ENCODE data around the gene KBTBD13.
"Not testable (repeated sequence)": the region's sequence is repeated elsewhere in the genome, so short reads cannot be mapped to it uniquely, and the experiment has no call there.

The KBTBD13 gene

GRCh38 chr15:65096481-65097385, 20.2 kb downstream of the KBTBD13 start:
- H3K4me3 ChIP-seq (ENCODE audit: low read depth, low read length), result no peak overlapping the region
- no peak for TF ChIP-seq CTCF (IDR thresholded peaks at IDR 0.05; ENCODE audit: low read depth, low read length)

GRCh38 chr15:65097651-65098263, 21.2 kb downstream of the KBTBD13 start:
- H3K4me3 ChIP-seq (ENCODE audit: low read depth, low read length), result no peak overlapping the region
- TF ChIP-seq CTCF (IDR thresholded peaks at IDR 0.05; ENCODE audit: low read depth, low read length), result no peak

- TF ChIP-seq CTCF (IDR thresholded peaks at IDR 0.05; ENCODE audit: low read depth, low read length), result no peak
Measured at GRCh38 chr15:65099336-65099735, 22.8 kb downstream of the KBTBD13 start.

GRCh38 chr15:65099801-65100200, 23.3 kb downstream of the KBTBD13 start:
- not testable (repeated sequence) for H3K4me3 ChIP-seq (ENCODE audit: low read depth, low read length)

More at GRCh38 chr15:65099336-65099735, 22.8 kb downstream of the KBTBD13 start:
- H3K4me3 ChIP-seq (ENCODE audit: low read depth, low read length), result no peak overlapping the region

GRCh38 chr15:65100442-65100841, 23.9 kb downstream of the KBTBD13 start:
- no peak for TF ChIP-seq CTCF (IDR thresholded peaks at IDR 0.05; ENCODE audit: low read depth, low read length)
- no peak overlapping the region for H3K4me3 ChIP-seq (ENCODE audit: low read depth, low read length)

GRCh38 chr15:65101411-65101890, 24.9 kb downstream of the KBTBD13 start:
- H3K4me3 ChIP-seq (ENCODE audit: low read depth, low read length), result no peak overlapping the region
- TF ChIP-seq CTCF (IDR thresholded peaks at IDR 0.05; ENCODE audit: low read depth, low read length), result peak; percentile 88

- H3K4me3 ChIP-seq (ENCODE audit: low read depth, low read length), result no peak overlapping the region
- no peak for TF ChIP-seq CTCF (IDR thresholded peaks at IDR 0.05; ENCODE audit: low read depth, low read length)
Measured at GRCh38 chr15:65101891-65102708, 25.6 kb downstream of the KBTBD13 start.
